ENCODE results near the gene FBXO10.
"Not testable (repeated sequence)": the region's sequence is repeated elsewhere in the genome, so short reads cannot be mapped to it uniquely, and the experiment has no call there.

FBXO10 gene

GRCh38 chr9:37547328-37547878 lies 28.8 kb downstream of the FBXO10 start:
- no peak for DNase-seq

- no peak for DNase-seq
These were observed 32.7 kb downstream of the FBXO10 start for GRCh38 chr9:37543468-37543867.

GRCh38 chr9:37542895-37543294 lies 33.3 kb downstream of the FBXO10 start:
- DNase-seq = no peak

GRCh38 chr9:37542488-37542887 lies 33.7 kb downstream of the FBXO10 start:
- no peak for DNase-seq

- DNase-seq = no peak
These were observed 34.7 kb downstream of the FBXO10 start for GRCh38 chr9:37541465-37541864.

- DNase-seq = no peak
These were observed 35.5 kb downstream of the FBXO10 start for GRCh38 chr9:37540634-37541033.

- DNase-seq = no peak
These were observed 36.5 kb downstream of the FBXO10 start for GRCh38 chr9:37539634-37540033.

- DNase-seq = no peak
These were observed 38.1 kb downstream of the FBXO10 start for GRCh38 chr9:37538099-37538498.

- DNase-seq = no peak
These were observed 41.3 kb downstream of the FBXO10 start for GRCh38 chr9:37534901-37535300.

GRCh38 chr9:37534412-37534811 lies 41.8 kb downstream of the FBXO10 start:
- DNase-seq = no peak

GRCh38 chr9:37531699-37532098 lies 44.5 kb downstream of the FBXO10 start:
- peak; percentile 42 to 44 for DNase-seq

- DNase-seq = peak; percentile 75 to 80
These were observed 47.3 kb downstream of the FBXO10 start for GRCh38 chr9:37528652-37529471.

- no peak for DNase-seq
These were observed 52.3 kb downstream of the FBXO10 start for GRCh38 chr9:37523916-37524315.

- no peak for DNase-seq
These were observed 53.2 kb downstream of the FBXO10 start for GRCh38 chr9:37522971-37523370.

- DNase-seq = no peak
These were observed 55.1 kb downstream of the FBXO10 start for GRCh38 chr9:37521111-37521510.

- DNase-seq = no peak
These were observed 55.5 kb downstream of the FBXO10 start for GRCh38 chr9:37520641-37521040.

- DNase-seq = no peak
These were observed 58.3 kb downstream of the FBXO10 start for GRCh38 chr9:37517923-37518322.

- no peak for DNase-seq
These were observed 60.4 kb downstream of the FBXO10 start for GRCh38 chr9:37515620-37516258.

- DNase-seq = no peak
These were observed 61.2 kb downstream of the FBXO10 start for GRCh38 chr9:37514999-37515398.

GRCh38 chr9:37514415-37514814 lies 61.8 kb downstream of the FBXO10 start:
- not testable (repeated sequence) for DNase-seq

- no peak for DNase-seq
These were observed 63.7 kb downstream of the FBXO10 start for GRCh38 chr9:37512437-37512836.

- no peak for DNase-seq
These were observed 64.9 kb downstream of the FBXO10 start for GRCh38 chr9:37511016-37512010.

- not testable (repeated sequence) for DNase-seq
These were observed 66.1 kb downstream of the FBXO10 start for GRCh38 chr9:37510053-37510452.
